OCI-LY7 (cell line): ENCODE measurements around the gene EGFR. TPM values are rescaled to one million over a fixed set of nuclear protein-coding genes. Genes with fewer than 3 reads are reported as not detected.

ENCODE experiments used
- BruUV-seq: library from RNA; stranded (reverse); fragments of 400-500 nt; replicated peaks from 2 replicates; lab custom pipeline; 2021; lab: Mats Ljungman, UMichigan
- CTCF ChIA-PET: fragments of 300-600 bp; sonication (Branson Sonifier 250); formaldehyde crosslinking; loops from one replicate; lab custom pipeline; 2022; ENCODE audit warnings: antibody characterized with exemption; ENCODE audit not compliant: unreplicated experiment; lab: Charles Lee
- POLR2A ChIA-PET: fragments of 300-600 bp; sonication (Branson Sonifier 250); formaldehyde crosslinking; loops from one replicate; lab custom pipeline; 2022; ENCODE audit warnings: antibody characterized with exemption; lab: Charles Lee
- DNase-seq: peaks from one replicate; pipeline ENCODE4 v3.0.0-alpha.2; 2015; ENCODE audit warnings: low spot score
- H2AFZ ChIP-seq: fragments of 200-600 bp; sonication (generic), shearing (Covaris generic); 2 replicates; pipeline ENCODE4 v1.6.1; 2014; ENCODE audit warnings: mild to moderate bottlenecking, antibody characterized with exemption, low read length, moderate library complexity
- H3K27ac ChIP-seq: fragments of 200-600 bp; sonication (generic); 2 replicates; pipeline ENCODE4 v1.5.1; 2014; ENCODE audit warnings: mixed run types, low read depth, mild to moderate bottlenecking, moderate library complexity, low read length, inconsistent platforms; ENCODE audit not compliant: poor library complexity, severe bottlenecking
- H3K36me3 ChIP-seq: fragments of 200-600 bp; sonication (generic); 2 replicates; pipeline ENCODE4 v1.6.1; 2014; ENCODE audit warnings: mild to moderate bottlenecking, antibody characterized with exemption, low read length, moderate library complexity, mixed read lengths; ENCODE audit not compliant: insufficient read depth
- H3K4me1 ChIP-seq: fragments of 200-600 bp; sonication (generic); 2 replicates; pipeline ENCODE4 v1.5.1; 2014; ENCODE audit warnings: mild to moderate bottlenecking, low read length; ENCODE audit not compliant: insufficient read depth, poor library complexity, severe bottlenecking
- H3K4me2 ChIP-seq: fragments of 200-600 bp; sonication (generic); 2 replicates; pipeline ENCODE4 v1.6.1; 2014; ENCODE audit warnings: mild to moderate bottlenecking, low read length
- H3K4me3 ChIP-seq: fragments of 200-600 bp; sonication (generic); 2 replicates; pipeline ENCODE4 v1.5.1; 2014; ENCODE audit warnings: mild to moderate bottlenecking, low read depth, low read length; ENCODE audit not compliant: poor library complexity, severe bottlenecking
- H3K79me2 ChIP-seq: fragments of 200-600 bp; sonication (generic); 2 replicates; pipeline ENCODE4 v1.6.1; 2016; ENCODE audit warnings: low read depth, mild to moderate bottlenecking, low read length, moderate library complexity, mixed read lengths; ENCODE audit not compliant: insufficient read depth
- H3K9me2 ChIP-seq: fragments of 200-600 bp; sonication (generic); 2 replicates; pipeline ENCODE4 v1.6.1; 2016; ENCODE audit warnings: mild to moderate bottlenecking, low read length, mixed read lengths; ENCODE audit not compliant: insufficient read depth
- H3K9me3 ChIP-seq: fragments of 200-600 bp; sonication (generic); 2 replicates; pipeline ENCODE4 v1.6.1; 2014; ENCODE audit warnings: mild to moderate bottlenecking, mixed run types, low read length, mixed read lengths
- H4K20me1 ChIP-seq: fragments of 200-600 bp; sonication (generic); 2 replicates; pipeline ENCODE4 v1.6.1; 2014; ENCODE audit warnings: mild to moderate bottlenecking, antibody characterized with exemption, low read length, moderate library complexity, mixed read lengths; ENCODE audit not compliant: insufficient read depth
- CTCF ChIP-seq: fragments of 200-600 bp; sonication (generic); conservative IDR thresholded peaks from 2 replicates; pipeline ENCODE4 v1.5.1; 2014; ENCODE audit warnings: mild to moderate bottlenecking, antibody characterized with exemption, low read length, moderate library complexity, mixed read lengths
- EZH2phosphoT487 ChIP-seq: fragments of 200-600 bp; sonication (generic); IDR thresholded peaks from 2 replicates; pipeline ENCODE4 v1.6.1; 2018; ENCODE audit warnings: low read depth, borderline replicate concordance, mild to moderate bottlenecking, mixed run types, antibody characterized with exemption, low read length, moderate library complexity, mixed read lengths
- intact Hi-C: fragments of 100-400 bp; cut with micrococcal nuclease; formaldehyde crosslinking; loops from one replicate; pipeline ENCODE4 v1.10.0; 2022; ENCODE audit not compliant: unreplicated experiment
- total RNA-seq, 2 experiments: library from RNA; depleted of rRNA in 1 of 2; stranded (reverse); fragments of >200 nt in 1 of 2; shearing (Covaris generic) in 1 of 2; gene quantifications; 2 replicates each; pipeline ENCODE4 v1.2.3, GENCODE V29; 2014 to 2022

Gene EGFR
- total RNA-seq, 2 experiments from 2014 or later: 0.27 TPM; not detected in 1

GRCh38 chr7:55162476-55162875 lies 143.7 kb downstream of the EGFR start:
- ChIA-PET CTCF (no interaction called here), POLR2A (interaction anchor here (0.6 to 1.5 kb wide), 3 partner anchors 12 to 750 kb away, joined by 3 to 5 read pairs (median 3); no protein-coding TSS in a partner anchor)
- Histone ChIP-seq H4K20me1 (no peaks in the 10 kb centered on the region), H3K4me3 (no peak overlapping the region), H2AFZ (no peak overlapping the region), H3K79me2 (no peaks in the 10 kb centered on the region), H3K27ac (no peak overlapping the region), H3K9me3 (no peaks in the 10 kb centered on the region), H3K4me1 (peaks cover 23% of the 10 kb centered on the region), H3K4me2 (no peak overlapping the region), H3K9me2 (no peaks in the 10 kb centered on the region), H3K36me3 (no peaks in the 10 kb centered on the region)
- no TSS peak for BruUV-seq
- TF ChIP-seq EZH2phosphoT487 (no peak), CTCF (no peak)
- no peak for DNase-seq
- intact Hi-C loops: no loop called here

GRCh38 chr7:55163733-55164132 lies 144.9 kb downstream of the EGFR start:
- Histone ChIP-seq H3K4me2 (no peak overlapping the region), H2AFZ (no peak overlapping the region), H3K4me3 (no peak overlapping the region), H3K9me2 (no peaks in the 10 kb centered on the region), H3K79me2 (no peaks in the 10 kb centered on the region), H3K4me1 (peaks cover 12% of the 10 kb centered on the region), H3K27ac (no peak overlapping the region), H4K20me1 (no peaks in the 10 kb centered on the region), H3K9me3 (no peaks in the 10 kb centered on the region), H3K36me3 (no peaks in the 10 kb centered on the region)
- DNase-seq: no peak
- ChIA-PET CTCF (no interaction called here), POLR2A (interaction anchor here (0.8 to 1.5 kb wide), 3 partner anchors 17 to 127 kb away, joined by 3 to 8 read pairs (median 3); no protein-coding TSS in a partner anchor)
- no TSS peak for BruUV-seq
- TF ChIP-seq EZH2phosphoT487 (no peak), CTCF (no peak)
- intact Hi-C loops: no loop called here

- no peaks in the 10 kb centered on the region for H4K20me1 ChIP-seq
- no peaks in the 10 kb centered on the region for H3K79me2 ChIP-seq
- peaks cover 6% of the 10 kb centered on the region for H3K4me1 ChIP-seq
- no peaks in the 10 kb centered on the region for H3K9me2 ChIP-seq
- POLR2A ChIA-PET: no interaction called here
- TF ChIP-seq EZH2phosphoT487 (no peak), CTCF (no peak)
- DNase-seq: no peak
- H3K27ac ChIP-seq: no peak overlapping the region
- H3K4me2 ChIP-seq: no peak overlapping the region
- no TSS peak for BruUV-seq
- H3K36me3 ChIP-seq: no peaks in the 10 kb centered on the region
- intact Hi-C loops: no loop called here
- H2AFZ ChIP-seq: no peak overlapping the region
- H3K9me3 ChIP-seq: no peaks in the 10 kb centered on the region
- no peak overlapping the region for H3K4me3 ChIP-seq
- CTCF ChIA-PET: no interaction called here
Observed at GRCh38 chr7:55164527-55164926, 145.7 kb downstream of the EGFR start.
